ENCODE measurements around the gene MED4. TPM values are rescaled to one million over a fixed set of nuclear protein-coding genes. Genes with fewer than 3 reads are reported as not detected.
A peak's percentile ranks its signal among the peaks of the same experiment; 100 is the strongest.

Gene MED4
- total and polyA plus RNA-seq, 3 donors from 2014 or later: 55.3 to 111 (median 58.2) TPM

DNA sequence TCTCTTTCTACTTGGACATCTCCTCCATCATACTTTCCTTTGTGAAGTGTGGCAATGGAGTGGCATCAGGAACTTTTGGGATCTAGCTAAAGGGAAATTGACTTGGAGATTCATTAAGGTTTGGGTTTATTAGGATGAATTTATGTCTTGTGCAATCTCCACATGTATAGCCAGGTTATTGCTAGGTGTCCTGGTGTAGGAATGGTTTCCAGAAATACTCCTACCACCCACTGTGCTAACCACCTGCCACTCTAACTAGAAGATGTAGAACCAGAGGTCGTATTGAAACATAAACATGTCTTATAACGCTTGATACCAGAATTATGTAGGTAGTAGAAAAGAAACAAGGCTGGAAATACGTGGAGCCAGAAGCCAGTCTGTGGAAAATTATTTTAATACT is 38.1 kb upstream of the MED4 start:
- no peaks in the 10 kb centered on the region for H3K9me3 ChIP-seq
- H3K27ac ChIP-seq: no peak overlapping the region
- no peak for DNase-seq
- H3K36me3 ChIP-seq (ENCODE audit: low read depth, missing control alignments): no peaks in the 10 kb centered on the region
- H3K4me1 ChIP-seq: no peaks in the 10 kb centered on the region
- WGBS, 2 donors: 85 to 94% methylated on average over 3 of the region's 3 CpGs
- intact Hi-C loops (cut with DNase I; ENCODE audit: low total_unique reads): no loop called here
- no peaks in the 10 kb centered on the region for H3K27me3 ChIP-seq
- no peak for TF ChIP-seq POLR2A (IDR thresholded peaks at IDR 0.05)
- TF ChIP-seq CTCF (IDR thresholded peaks at IDR 0.05): no peak
- no peak overlapping the region for H3K4me3 ChIP-seq

DNA sequence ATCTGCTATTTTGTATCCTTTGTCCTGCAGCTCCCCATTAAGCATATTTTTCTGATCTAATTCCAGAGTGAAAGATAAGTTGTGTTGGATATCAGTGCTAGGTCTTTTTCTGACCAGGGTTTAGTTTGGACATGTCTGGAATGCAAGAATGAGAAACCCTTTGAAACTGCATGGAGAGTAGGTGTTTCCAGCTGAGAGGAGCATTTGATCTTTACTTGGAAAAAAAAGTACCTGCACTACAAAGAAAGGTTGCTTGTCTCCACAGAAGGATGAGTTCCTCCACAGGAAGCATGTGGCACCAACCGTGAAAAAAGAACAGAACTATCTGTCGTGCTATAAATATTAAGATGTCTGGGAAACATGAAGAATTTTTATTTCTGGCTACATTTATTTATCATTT is 36.6 kb upstream of the MED4 start:
- DNase-seq: no peak
- Histone ChIP-seq H3K27me3 (no peaks in the 10 kb centered on the region), H3K9me3 (no peaks in the 10 kb centered on the region), H3K36me3 (ENCODE audit: low read depth, missing control alignments) (no peaks in the 10 kb centered on the region), H3K4me1 (peaks cover 7% of the 10 kb centered on the region), H3K27ac (no peak overlapping the region), H3K4me3 (no peak overlapping the region)
- intact Hi-C loops (cut with DNase I; ENCODE audit: low total_unique reads): no loop called here
- 42 to 45% methylated on average over 2 of the region's 2 CpGs for WGBS, 2 donors
- no peak for TF ChIP-seq CTCF (IDR thresholded peaks at IDR 0.05)
- TF ChIP-seq POLR2A (IDR thresholded peaks at IDR 0.05): no peak

DNA sequence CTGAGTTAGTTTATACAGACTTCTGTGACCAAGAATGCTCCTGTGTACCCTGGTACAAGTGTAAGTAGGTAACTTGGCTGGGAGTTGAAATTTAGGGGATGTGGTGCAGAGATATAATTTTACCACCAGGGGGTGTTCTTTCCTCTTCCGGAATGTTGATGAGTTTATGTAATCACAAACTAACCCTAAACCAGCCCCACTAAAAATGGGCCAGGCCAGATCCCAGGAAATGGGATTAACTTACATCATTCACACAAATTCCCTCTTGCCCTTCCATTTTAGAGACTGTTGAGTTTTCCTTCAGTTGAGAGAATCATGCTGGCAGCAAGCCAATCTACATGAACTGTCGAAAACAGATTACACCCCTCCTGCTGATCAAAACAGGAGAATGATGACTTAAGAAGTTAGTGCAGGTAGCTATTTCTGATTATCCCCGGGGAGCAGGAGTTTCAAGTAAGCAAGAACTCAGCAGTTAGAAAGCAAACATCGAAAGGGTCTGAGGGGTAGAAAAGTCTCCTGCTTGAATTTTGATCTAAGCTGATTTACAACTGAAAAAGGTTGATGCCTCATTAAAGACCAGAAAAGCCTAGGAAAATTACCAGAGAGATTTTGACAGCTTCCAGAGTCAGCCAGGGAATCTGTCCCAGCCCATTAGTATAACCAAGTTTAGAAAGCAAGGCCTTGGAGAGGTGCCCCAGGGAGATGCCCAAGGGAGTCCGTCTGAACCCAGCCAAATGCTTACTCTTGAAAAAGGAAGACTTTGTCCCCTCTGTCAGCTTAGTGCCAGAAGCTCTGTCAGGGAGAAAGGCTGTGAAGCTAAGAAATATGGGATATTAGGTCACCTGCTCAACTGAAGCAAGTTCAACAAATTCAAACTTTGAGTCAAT is 32.3 kb upstream of the MED4 start:
- no peaks in the 10 kb centered on the region for H3K9me3 ChIP-seq
- 32 to 38% methylated on average over 5 of the region's 5 CpGs for WGBS, 2 donors
- intact Hi-C loops (cut with DNase I; ENCODE audit: low total_unique reads): no loop called here
- H3K27me3 ChIP-seq: no peaks in the 10 kb centered on the region
- H3K27ac ChIP-seq: peak overlapping the region; percentile 41 to 81
- H3K4me1 ChIP-seq: peaks cover 14% of the 10 kb centered on the region
- peak; percentile 74 for DNase-seq
- TF ChIP-seq POLR2A (IDR thresholded peaks at IDR 0.05) (no peak), CTCF (IDR thresholded peaks at IDR 0.05) (peak; percentile 73 to 86 (median 83))
- no peaks in the 10 kb centered on the region for H3K36me3 ChIP-seq (ENCODE audit: low read depth, missing control alignments)
- no peak overlapping the region for H3K4me3 ChIP-seq

DNA sequence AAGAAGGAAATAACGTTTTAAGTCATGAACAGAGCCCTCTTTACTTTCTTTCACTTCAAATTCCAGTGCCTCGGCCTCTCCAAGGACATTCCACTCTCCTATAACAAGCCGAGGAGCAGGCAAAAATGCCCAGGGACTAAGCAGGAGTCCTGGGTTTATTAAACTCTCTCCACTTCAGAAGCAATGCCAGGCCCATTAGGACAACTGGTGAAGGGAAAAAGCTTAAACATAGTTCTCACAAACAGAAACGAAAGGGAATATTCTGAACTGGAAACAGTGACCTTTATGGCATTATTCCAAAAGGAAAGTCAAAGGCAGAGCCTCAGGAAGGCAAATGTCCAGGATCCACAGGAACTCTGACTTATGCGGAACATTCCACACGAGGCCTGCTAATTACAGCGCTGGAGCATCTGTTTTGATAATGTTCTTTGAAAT is 30.9 kb upstream of the MED4 start:
- H3K36me3 ChIP-seq (ENCODE audit: low read depth, missing control alignments): no peaks in the 10 kb centered on the region
- H3K4me1 ChIP-seq: peaks cover 26% of the 10 kb centered on the region
- intact Hi-C loops (cut with DNase I; ENCODE audit: low total_unique reads): no loop called here
- no peak for TF ChIP-seq POLR2A (IDR thresholded peaks at IDR 0.05)
- no peak for TF ChIP-seq CTCF (IDR thresholded peaks at IDR 0.05)
- H3K27me3 ChIP-seq: no peaks in the 10 kb centered on the region
- WGBS, 2 donors: 24 to 45% methylated on average over 7 of the region's 7 CpGs
- peak overlapping the region; percentile 75 to 81 for H3K27ac ChIP-seq
- H3K9me3 ChIP-seq: no peaks in the 10 kb centered on the region
- peak; percentile 73 for DNase-seq
- no peak overlapping the region for H3K4me3 ChIP-seq

DNA sequence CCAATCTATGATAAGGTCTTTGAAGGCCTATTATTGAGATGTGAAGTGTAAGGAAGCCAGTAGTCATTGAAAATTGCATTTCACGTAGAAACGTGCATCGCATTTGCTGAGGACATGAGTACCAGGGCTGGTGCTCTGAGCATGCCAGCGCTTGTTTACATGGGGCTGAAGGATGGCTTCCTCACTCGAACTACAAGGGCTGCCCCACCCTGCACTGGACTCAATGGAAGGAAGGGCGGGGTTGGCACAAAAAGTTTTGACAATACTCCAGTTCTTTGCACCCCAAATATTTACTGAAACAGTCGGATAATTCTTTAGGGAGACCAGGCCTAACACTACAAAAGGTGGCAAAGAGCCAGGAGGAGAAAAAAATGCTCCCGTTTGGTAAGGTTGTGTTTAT is 28.9 kb upstream of the MED4 start:
- H3K27me3 ChIP-seq: no peaks in the 10 kb centered on the region
- no peak overlapping the region for H3K27ac ChIP-seq
- WGBS, 2 donors: 65 to 82% methylated on average over 7 to 8 of the region's 8 CpGs
- H3K4me1 ChIP-seq: peaks cover 26% of the 10 kb centered on the region
- no peaks in the 10 kb centered on the region for H3K36me3 ChIP-seq (ENCODE audit: low read depth, missing control alignments)
- TF ChIP-seq CTCF (IDR thresholded peaks at IDR 0.05): no peak
- intact Hi-C loops (cut with DNase I; ENCODE audit: low total_unique reads): no loop called here
- H3K4me3 ChIP-seq: no peak overlapping the region
- no peak for DNase-seq
- H3K9me3 ChIP-seq: no peaks in the 10 kb centered on the region

All from testis (tissue), 3 donors.